Measurements from ENCODE around the gene ANGPTL8.

Gene ANGPTL8

GRCh38 chr19:11204076-11204602 is 35.3 kb upstream of the ANGPTL8 start:
- DNase-seq: no peak

GRCh38 chr19:11204943-11205349 is 34.5 kb upstream of the ANGPTL8 start:
- no peak for DNase-seq

- DNase-seq: no peak
Observed at GRCh38 chr19:11205939-11206570, 33.4 kb upstream of the ANGPTL8 start.

- DNase-seq: no peak
Observed at GRCh38 chr19:11208561-11209471, 30.6 kb upstream of the ANGPTL8 start.

GRCh38 chr19:11209839-11210655 is 29.4 kb upstream of the ANGPTL8 start:
- no peak for DNase-seq

DNA sequence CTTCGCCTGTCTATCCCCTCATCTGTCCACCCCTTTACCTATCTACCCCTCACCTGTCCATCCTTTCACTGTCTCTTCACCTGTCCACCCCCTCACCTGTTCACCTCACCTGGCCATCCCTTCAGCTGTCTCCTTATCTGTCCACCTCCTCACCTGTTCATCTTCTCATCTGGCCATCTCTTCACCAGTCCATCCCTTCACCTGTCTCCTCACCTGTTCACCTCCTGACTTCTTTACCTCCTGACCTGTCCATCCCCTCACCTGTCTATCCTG is 28.8 kb upstream of the ANGPTL8 start:
- DNase-seq: no peak

DNA sequence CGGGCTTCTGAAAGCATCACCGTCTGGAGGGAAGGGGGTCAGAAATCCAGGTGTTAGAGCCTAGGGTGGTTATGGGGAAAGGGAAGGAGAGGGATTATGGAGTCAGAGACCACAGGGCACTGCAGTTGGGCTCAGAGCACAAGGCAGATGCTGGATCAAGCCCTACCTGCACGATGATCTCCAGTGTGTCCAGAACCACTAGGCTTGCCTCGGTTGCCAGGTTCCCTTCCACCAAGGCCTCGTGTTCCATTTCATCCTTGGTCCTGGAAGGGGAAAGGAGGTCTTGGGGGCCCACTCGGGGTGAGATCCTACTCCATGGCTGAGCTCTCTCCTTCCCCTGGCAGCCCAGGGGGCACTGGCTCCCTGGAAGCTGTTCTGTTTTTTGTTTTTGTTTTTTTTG is 25.0 kb upstream of the ANGPTL8 start:
- DNase-seq: no peak

GRCh38 chr19:11221082-11221598 is 18.3 kb upstream of the ANGPTL8 start:
- DNase-seq: no peak

- DNase-seq: no peak
Observed at GRCh38 chr19:11223200-11223599, 16.2 kb upstream of the ANGPTL8 start.

- DNase-seq: no peak
Observed at GRCh38 chr19:11224429-11224828, 15.0 kb upstream of the ANGPTL8 start.

GRCh38 chr19:11225172-11225571 is 14.2 kb upstream of the ANGPTL8 start:
- DNase-seq: no peak

DNA sequence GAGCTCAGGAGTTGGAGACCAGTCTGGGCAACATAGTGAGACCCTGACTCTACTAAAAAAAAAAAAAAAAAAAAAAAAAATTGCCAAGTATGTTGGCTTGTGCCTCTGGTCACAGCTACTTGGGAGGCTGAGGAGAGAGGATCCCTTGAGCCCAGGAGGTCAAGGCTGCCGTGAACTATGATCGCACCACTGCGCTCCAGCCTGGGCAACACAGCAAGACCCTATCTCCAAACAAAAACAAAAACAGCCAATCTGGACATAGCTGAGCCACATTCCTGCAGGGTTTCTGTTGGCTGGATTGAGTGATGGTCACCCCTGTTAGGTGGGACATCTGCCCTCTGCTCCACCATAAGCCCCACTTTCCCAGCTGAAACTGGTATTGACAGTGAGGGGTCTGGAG is 13.6 kb upstream of the ANGPTL8 start:
- DNase-seq: no peak

GRCh38 chr19:11226716-11227166 is 12.7 kb upstream of the ANGPTL8 start:
- no peak for DNase-seq

- DNase-seq: peak; percentile 67
Observed at GRCh38 chr19:11227195-11227886, 12.1 kb upstream of the ANGPTL8 start.

GRCh38 chr19:11230621-11231386 is 8.6 kb upstream of the ANGPTL8 start:
- DNase-seq: no peak

GRCh38 chr19:11232555-11232954 is 6.9 kb upstream of the ANGPTL8 start:
- no peak for DNase-seq

DNA sequence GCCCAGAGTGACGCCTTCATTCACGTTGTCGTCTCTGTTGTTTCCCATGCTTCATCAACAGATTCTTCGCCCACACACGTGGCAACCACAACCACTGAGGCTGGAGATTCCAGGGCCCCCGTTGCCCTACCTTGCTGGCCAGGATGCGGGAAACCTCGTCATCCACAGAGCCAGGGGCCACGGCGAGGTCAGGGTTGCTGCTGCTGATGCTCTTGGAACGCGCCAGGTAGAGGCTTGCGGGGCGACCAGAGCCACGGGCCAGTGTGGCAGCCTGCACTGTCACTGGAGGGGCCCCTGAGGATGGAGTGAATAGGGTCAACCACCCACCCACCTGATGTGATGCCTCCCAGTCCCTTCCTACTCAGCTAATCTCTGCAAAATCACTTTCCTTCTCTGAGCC is 6.3 kb upstream of the ANGPTL8 start:
- DNase-seq: no peak

DNA sequence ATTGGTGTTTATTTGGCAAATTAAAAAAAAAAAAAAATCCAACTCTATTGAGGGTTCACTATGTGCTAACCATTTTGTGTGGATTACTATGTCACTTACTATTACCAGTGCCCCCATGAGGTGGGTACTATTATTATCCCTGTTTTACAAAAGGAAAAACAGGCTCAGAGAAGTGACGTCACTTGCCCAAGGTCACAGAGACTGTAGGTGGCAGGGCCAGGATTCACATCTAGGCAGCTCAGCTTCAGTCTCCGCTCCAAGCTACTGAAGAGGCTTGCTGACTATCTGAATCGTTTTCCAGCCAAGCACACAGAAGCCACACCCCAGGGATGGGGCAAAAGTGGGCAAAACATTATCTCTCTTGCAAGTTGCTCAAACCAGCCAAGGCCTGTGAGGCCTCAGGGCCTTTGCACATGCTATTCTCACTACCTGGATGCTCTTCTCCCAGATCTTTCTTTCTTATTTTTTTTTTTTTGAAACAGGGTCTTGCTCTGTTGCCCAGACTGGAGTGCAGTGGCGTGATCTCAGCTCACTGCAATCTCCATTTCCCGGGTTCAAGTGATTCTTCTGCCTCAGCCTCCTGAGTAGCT is 4.8 kb upstream of the ANGPTL8 start:
- no peak for DNase-seq

DNA sequence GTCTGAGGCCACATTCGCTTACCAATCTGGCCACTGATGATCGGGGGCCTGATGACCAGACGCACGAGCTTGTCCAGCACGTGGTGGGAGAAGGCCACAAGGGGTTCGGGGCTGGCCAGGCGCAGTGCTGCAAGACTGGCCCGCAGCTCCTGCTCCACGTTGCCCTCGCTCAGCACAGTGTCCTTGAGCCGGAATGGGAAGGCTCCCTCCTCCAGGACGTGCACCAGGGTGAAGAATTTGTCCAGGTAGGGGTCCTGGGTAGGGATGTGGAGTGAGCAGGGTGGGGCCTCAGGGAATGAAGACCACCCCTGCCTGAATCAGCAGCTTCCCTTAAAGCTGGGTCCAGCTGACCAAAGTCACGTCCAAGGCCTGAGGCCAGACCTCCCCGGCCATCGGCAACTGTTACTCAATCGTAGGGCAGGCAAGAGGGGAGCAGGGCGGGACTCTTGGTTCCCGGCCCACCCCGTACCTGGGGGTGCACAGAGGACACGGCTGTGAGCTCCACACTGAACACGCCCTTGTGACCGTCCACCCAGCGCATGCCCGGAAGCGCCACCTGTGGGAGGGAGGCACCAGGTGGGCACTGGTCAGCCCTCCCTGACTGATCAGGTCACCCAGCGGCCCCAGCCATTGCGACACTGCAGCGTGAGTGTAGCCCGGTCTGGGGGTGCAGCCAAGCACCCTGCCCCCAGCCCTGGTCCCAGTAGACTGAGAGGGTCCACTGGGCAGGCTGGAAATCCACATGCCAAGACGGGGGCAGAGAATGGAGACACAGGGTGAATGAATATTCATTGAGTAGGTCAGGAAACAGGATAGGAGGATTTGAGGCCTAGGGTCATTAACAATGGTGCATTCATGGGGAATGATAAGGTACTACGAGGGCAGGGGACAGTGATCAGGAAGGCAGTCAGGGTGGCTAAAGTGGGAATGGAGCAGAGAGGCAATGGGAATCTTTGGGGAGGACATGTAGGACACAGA is 2.8 kb upstream of the ANGPTL8 start:
- no peak for DNase-seq

DNA sequence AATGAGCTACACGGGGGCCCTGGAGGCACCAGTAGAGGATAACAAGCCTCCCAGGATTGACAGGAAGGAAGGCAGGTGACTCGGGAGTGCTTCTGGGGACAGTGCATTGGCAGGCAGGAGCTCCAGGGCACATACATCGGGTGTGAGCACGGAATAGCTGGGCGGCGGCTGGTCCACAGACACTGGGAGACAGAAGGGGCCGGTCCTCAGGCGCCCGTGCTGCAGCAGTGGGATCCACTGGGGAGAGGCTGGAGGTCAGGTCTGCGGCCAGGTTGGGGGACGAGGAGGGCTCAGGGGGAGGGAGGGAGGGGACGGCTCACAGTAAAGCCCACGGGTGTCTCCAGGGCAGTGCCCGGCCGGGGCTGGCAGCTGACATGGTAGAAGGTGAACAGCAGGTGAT is 2.1 kb upstream of the ANGPTL8 start:
- DNase-seq: peak; percentile 49
